HG03196 (cell line): ENCODE results near the gene PIGQ.

ENCODE experiments used
- ATAC-seq: cut with Tn5 transposase; IDR thresholded peaks from one replicate; pipeline ENCODE4 v1.9.1; 2021; ENCODE audit not compliant: unreplicated experiment

The PIGQ gene

DNA sequence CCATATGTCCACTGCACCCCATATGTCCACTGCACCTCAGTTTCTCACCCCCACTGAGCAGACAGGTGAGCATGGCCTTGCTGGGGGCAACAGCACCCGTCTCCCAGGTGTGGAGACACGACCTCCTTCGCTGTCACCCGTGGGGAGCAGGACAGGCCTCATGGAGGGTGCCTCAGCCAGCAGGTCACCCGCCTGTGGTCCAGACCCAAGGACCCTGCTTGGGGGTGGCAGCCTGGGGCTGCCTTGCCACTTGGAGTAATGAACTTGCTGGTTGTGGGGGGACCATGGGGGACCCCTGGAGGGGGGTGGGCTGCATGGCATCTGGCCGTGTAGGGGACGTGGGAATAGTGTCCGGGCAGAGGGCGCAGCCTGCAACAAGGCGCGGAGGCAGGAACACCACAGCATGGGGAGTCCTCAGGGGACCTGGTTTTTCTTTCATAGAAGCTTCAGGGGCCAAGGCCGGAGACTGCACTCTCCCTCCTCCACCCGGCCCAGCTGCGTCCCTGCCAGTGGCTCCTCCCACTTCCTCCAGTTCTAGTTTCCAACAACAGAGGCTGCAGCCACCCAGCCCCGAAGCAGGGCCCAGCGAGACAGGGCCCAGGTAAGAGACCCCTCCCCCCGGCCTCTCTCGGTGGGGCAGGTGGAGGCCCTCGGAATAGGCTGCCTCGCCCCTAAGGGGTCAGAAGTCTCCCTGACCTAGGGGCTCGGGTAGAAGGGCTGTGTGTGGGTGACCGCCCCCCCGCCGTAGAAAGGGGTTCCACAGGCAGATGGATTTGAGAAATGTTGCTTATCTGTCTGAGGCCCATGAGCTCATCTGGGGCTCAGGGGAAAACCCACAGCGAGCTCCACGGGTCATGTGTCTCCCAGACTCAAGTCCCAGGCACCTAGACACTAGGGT is 3.0 kb upstream of the PIGQ start, which contains the start of gene NHLRC4:
TSS of gene NHLRC4 (plus strand) at position 531 of the 898 bp plus-strand sequence. CDS start 1,043 bp downstream, outside the sequence.
- ATAC-seq: peak; percentile 31

DNA sequence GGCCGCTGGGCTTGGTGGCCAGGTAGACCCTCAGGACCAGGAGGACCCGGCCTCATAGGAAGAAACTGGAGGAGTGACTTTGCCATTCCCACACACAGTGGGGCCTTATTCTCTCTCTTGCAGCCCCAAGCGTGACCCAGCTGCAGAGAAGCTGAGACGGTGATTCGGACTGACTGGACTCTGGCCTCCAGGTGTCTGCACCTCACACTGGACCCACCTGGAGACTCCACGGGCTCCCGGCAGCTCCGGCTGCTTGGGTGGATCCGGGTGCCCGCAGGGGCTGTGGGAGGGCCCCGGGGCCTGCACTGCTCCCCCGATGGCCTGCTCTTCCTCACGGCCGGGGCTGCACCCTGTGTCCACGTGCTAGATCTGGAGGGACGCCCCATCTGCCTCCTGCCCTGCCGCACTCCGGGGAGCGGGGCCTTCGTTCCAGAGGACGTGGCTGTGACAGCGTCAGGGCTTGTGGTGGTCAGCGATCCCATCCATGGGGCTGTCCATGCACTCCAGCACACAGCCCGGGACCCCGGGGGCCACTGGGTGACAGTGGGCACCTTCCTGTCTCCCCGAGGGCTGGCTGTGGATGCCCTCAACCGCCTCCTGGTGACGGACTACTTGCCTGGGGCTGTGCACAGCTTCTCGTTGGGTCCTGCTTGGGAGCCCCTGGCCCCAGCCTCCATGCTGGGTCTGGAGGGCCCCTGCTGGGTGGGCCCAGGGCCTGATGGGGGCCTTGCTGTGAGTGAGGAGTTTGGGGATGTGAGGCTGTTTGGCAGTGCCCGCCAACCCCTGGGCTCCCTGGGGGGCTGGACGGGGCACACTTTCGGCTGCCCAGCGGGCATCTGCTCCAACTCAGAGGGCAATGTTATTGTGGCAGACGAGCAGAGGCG is 2.2 kb upstream of the PIGQ start:
- ATAC-seq: no peak

DNA sequence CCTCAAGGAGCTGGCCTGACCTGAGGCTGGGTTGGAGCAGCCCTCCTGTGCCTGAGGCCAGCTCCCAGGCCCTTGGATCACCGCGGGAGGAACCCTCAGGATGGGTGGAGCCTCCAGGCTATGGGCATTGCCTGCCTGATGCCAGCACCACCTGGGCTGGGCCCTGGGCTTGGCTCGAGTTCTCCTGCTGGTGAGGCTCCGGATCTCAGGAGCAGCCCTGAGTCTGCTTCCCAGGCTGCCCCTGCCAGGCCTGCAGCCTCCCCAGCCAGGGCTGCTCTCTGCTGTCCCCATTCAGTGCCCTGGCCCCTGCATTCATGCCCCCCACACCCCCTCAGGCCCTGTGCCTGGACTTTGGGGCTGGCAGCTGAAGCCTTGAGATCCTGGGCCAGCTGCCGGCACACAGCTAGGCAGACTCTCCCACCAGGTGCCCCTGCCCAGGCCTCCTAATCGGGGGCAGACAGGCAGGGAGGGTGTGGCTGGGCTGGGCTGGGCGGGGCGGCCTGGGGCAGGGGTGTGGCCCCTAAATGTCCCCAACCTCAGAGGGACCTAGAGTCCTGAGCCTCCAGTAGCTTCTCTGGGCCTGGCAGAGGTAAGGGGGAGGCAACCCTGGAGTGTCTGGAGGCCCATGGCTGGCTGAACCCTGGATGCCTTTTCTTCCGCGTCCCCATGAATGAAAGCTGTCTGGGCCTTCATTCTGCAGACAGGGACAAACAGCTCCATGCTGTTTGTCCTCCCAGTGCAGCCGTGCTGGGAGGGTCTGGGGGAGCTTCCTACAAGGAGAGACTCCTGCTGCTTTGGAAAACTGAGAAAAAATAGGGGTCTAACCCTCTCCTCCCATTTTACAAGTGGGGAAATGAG is 1.1 kb upstream of the PIGQ start:
- no peak for ATAC-seq

DNA sequence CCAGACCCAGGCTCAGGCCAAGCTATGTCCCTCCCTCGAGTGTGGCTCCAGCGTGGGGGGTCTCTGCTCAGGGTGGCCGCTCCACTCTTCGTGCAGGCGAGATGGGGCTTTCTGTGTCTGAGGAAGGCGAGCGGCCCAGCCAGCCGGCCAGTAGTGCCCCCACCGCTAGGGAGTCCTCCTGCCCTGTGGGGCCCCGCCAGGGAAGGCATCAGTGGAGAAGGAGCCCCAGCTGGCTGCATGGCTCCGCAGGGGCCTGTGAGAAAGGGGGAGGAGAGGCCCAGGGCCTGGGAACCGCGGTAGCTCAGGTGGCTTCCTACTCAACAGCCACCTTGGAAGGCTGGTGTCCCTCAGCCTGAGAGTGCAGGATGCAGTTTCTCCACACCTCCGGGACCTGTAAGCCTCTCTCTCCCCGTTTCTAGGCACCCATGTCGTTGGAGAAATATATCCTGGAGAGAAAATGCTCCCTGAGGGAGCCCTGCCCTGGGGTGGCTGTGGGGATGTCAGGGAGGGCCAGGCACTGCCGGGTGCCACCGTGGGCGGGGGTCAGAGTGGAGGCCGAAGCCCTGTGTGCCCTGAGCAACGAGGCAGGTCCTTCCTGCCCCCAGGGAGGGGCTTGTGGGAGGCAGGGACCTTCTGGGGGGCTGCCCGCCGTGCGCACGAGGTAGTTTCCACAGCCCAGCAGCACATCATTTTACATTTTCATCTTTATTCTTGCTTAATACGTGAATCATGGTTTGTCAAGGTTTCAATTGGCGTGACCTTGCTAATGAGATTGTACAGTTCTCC is 3.3 kb downstream of the PIGQ start:
- no peak for ATAC-seq

DNA sequence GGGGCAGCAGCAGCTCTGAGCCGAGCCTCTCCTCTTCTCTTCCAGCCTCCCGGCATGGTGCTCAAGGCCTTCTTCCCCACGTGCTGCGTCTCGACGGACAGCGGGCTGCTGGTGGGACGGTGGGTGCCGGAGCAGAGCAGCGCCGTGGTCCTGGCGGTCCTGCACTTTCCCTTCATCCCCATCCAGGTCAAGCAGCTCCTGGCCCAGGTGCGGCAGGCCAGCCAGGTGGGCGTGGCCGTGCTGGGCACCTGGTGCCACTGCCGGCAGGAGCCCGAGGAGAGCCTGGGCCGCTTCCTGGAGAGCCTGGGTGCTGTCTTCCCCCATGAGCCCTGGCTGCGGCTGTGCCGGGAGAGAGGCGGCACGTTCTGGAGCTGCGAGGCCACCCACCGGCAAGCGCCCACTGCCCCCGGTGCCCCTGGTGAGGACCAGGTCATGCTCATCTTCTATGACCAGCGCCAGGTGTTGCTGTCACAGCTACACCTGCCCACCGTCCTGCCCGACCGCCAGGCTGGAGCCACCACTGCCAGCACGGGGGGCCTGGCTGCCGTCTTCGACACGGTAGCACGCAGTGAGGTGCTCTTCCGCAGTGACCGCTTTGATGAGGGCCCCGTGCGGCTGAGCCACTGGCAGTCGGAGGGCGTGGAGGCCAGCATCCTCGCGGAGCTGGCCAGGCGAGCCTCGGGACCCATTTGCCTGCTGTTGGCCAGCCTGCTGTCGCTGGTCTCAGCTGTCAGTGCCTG is 4.4 kb downstream of the PIGQ start:
- no peak for ATAC-seq

DNA sequence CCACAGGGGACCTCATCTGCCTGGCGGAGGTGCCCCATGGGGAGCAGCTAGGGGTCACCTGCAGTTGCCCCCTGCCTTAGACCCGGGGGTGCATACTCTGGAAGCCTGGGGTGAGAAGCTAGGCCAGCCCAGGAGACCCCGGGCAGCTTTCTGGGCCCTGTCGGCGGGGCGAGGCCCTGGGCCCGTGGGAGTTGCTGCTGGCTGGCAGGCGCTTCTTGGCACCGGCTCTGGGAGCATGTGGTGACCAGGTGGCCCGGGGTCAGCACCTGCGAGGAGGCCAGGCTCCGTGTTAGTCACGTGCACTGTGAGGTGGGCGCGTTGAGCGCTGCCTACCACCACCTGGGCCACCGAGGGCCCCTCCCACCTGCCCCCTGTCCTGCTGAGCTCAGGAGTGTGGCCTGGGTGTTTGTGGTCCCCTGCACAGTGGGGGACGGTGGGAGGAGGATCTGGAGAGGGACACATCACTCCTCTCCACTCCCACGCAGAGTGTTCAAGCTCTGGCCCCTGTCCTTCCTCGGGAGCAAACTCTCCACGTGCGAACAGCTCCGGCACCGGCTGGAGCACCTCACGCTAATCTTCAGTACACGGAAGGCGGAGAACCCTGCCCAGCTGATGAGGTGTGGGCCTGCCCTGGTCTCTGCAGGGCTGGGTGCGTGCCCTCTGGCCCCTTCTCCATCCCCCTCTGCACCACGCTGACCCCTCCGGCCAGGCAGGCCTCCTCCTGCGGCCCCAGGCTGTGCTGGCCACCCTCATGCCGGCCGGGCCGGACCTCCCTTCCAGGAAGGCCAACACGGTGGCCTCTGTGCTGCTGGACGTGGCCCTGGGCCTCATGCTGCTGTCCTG is 5.8 kb downstream of the PIGQ start:
- no peak for ATAC-seq

DNA sequence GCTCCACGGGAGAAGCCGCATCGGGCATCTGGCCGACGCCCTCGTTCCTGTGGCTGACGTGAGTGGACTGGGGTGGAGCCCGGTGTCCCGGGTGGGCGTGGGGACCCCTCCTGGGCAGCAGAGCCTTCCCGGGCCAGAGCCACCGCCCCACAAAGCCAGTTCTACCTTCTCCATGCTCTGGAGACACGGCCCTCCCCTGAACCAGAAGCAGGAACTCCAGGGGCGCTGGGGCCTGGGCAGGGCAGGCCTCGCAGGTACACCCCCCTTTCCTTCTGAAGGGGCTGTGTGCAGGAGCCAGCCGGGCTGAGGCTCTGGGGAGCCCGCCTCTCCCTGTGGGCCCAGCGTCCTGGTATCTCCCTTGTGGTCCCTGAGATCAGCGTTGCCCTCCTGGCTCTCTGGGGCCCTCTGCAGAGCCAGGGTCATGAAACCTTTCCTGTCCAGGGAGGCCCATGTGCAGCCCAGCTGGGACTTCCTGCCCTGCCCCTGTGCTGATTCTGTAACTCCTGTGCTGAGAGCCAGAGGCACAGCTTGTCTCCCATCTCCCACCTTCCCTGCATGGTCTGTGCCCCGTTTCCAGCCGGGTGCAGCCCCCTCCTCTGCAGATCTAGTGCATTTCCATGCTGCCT is 6.5 kb downstream of the PIGQ start:
- no peak for ATAC-seq

DNA sequence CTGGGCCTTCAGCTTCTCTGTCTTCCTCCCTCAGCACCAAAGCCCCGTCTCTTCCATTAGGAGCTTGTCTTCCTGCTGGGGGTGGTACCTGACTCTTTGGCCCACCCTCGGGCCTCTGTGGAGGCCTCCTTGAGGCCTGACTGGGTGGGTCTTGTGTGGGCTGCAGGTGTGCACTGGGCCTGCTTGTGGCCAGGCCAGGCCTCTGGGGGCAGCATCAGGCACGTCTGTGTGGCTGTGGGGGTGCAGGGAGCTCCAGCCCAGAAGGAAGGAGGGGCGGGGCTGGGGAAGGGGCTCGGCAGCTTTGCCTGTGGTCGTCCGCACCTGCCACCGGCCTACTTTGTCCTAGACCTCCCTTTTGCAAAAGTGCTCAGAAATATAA is 7.0 kb downstream of the PIGQ start:
- no peak for ATAC-seq

DNA sequence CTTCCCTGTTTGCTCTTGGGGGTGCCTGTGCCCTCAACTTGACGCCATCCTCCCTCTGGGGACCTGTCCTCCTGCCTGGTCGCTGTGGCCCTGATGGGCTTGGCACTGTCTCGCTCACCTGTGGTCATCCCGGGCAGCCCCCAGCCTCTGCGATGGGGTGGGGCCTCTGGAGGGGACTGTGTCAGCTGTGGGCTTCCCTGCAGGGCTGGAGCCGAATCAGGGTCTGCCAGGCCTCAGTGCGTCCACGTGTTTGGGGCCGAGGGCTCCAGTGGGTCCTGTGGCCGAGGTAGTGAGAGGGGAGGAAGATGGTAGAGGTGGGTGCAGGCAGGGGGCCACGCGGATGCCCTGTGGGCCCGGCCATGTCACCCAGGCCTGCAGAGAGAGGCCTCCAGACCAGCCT is 8.0 kb downstream of the PIGQ start:
- ATAC-seq: no peak

DNA sequence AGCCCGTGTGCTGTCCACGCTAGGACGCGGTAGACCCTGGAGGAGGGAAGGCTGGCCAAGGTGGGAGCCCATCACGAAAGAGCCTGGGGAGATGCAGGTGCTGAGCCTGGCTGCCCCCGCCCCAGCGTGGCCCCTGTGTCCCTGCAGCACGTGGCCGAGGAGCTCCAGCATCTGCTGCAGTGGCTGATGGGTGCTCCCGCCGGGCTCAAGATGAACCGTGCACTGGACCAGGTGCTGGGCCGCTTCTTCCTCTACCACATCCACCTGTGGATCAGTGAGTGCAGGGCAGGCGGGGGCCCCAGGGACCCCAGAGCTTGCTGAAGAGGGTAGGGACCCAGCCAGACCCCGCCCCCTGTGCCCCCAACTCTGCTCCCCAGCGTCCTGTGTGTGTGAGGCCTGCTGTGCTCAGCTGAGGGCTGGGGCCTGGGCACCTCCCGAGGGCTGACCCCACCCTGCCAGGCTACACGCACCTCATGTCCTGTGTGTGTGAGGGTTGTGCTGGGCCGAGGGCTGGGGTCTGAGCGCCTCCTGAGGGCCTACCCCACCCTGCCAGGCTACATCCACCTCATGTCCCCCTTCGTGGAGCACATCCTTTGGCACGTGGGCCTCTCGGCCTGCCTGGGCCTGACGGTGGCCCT is 8.6 kb downstream of the PIGQ start:
- no peak for ATAC-seq

DNA sequence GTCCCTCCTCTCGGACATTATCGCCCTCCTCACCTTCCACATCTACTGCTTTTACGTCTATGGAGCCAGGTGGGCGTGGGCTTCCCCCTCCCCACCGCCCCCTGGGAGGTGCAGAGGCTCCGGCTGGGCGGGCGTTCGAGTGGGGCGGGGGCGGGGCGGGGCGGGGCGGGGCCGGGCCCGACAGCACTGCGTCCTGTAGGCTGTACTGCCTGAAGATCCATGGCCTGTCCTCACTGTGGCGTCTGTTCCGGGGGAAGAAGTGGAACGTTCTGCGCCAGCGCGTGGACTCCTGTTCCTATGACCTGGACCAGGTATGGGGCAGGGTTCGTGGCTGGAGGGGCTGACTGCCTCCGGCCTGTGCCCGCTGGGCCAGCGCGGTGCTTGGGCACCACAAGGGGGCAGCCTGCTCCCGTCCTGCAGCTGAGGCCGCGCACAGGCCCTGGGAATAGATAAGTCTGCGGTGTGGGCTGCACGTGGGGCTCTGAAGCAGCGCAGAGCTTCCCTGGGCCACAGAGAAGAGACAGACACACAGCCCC is 9.2 kb downstream of the PIGQ start:
- ATAC-seq: no peak

DNA sequence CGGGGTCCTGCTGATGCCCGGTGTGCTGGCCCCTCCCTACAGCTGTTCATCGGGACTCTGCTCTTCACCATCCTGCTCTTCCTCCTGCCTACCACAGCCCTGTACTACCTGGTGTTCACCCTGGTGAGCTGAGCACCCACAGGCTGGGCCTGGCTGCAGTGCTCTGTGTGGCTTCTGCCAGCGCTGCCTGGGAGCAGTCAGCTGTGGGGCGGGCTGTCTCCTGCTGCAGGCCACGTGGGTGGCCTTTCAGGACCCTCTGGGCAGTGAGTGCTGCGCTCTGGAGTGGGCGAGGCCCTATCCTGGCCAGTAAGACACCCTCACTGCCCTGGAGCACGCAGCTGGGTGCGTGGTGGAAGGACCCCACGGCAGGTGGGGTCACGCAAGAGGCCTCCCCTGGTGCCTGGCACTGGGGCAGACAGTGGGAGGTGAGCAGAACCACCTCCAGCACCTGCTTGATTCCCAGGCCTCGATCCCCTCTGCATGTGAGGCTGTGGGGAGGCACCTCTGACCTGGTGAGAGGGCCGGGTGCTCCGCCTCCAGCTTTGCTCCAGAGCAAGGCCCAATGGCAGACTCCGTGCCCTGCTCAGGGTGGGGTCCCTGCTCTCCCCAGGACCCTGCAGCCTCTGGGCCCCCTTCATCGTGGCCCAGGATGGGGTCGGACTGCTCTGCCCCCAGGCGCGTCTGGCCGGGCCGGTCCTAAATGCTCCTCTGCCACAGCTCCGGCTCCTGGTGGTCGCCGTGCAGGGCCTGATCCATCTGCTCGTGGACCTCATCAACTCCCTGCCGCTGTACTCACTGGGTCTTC is 10.6 kb downstream of the PIGQ start:
- no peak for ATAC-seq

DNA sequence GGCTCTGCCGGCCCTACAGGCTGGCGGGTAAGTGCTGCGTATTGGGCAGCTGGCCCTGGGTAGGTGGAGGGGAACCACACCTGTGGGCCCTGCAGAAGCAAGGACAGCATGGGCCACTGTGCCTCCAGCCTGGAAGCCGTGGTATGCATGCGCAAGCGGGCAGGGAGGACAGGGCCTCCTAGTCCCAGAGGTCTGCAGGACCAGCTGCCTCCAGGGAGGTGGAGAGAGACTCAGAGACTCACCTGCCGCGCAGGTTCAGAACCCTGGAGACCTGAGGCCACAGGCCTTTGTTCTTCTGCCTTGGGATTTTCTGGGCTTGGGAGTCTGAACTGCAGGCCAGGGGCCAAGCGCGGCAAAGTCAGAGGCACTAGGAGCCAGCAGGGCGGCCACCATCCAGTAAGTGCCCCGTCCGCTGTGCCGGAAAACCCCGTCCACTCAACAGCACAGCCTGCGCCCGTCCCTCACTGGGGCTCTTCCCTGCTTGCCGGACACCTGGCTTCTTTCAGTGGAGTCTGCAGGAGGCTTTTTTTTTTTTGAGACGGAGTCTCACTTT is 11.3 kb downstream of the PIGQ start:
- ATAC-seq: no peak

DNA sequence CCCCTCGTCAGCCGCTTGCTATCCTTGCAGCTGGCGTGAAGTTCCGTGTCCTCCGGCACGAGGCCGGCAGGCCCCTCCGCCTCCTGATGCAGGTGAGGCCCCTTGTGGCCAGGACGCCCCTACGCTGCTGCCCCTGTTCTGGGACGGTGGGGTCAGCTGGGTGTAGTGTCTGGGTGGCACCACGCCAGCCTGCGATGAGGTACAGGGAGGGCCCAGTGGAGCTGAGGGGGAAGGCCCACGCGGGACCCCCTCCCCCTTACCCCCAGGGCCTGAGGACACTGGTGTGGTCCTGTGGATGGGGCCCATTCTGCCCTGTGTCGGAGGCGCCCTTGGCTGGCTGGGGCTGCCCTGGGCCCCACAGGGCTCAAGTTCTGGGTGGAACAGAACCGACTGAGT is 12.4 kb downstream of the PIGQ start:
- ATAC-seq: no peak

DNA sequence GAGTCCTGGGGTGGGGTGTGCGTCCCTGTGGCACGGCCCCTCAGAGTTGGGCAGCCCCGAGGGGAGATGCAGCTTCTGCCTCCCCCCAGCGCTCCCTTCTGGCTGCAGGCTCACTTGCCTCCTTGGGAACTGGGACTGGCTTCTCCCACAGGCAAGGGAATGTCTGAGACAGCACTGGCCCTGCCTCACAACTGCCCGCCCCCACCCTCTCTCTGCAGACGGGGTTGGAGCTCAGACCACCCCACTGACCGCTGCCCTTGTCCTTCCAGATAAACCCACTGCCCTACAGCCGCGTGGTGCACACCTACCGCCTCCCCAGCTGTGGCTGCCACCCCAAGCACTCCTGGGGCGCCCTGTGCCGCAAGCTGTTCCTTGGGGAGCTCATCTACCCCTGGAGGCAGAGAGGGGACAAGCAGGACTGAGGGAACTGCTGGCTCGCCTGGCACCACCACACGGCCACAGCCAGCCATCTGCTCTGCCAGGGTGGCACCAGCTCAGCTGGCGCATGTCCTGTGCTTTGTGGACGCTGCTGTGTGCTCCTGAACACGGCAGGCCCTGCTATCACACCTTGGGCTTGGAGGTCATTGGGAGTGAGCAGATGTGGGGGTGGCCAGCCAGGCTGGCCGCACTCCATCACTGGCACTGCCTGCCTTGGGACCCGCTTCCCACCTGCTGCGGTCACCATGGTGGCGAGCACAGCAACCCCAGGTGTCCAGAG is 13.0 kb downstream of the PIGQ start:
- ATAC-seq: no peak

DNA sequence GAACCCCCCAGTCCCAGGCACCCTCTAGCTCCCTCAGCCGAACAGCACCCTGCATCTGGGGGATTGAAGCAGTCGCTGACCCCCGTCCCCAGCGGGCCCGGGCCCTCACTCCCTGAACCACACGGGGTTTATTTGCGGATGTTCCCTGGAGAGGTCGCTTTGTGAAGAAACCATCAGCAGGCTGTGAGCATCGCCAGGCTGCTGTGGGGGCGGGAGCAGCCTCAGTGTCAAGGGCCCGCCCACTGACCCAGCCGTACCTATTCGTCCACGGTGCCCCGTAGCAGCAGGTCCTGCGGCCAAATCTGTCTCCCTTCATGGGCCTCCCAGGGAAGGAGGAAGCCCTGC is 13.7 kb downstream of the PIGQ start:
- ATAC-seq: no peak
